ENCODE measurements around the gene ERCC6L2. TPM values are rescaled to one million over a fixed set of nuclear protein-coding genes. Genes with fewer than 3 reads are reported as not detected.

Gene ERCC6L2
- total and polyA plus RNA-seq, 2 experiments from 2014 or later, result 33.5 to 80.6 TPM

GRCh38 chr9:95845751-95846150 lies 29.7 kb upstream of the ERCC6L2 start:
- no peak for DNase-seq (ENCODE audit: low spot score)
- Histone ChIP-seq H3K36me3 (ENCODE audit: insufficient read depth) (no peaks in the 10 kb centered on the region), H3K27me3 (ENCODE audit: insufficient read depth) (no peaks in the 10 kb centered on the region), H2AFZ (no peak overlapping the region), H3K4me3 (no peak overlapping the region), H4K20me1 (replicated peaks; ENCODE audit: insufficient read depth) (no peaks in the 10 kb centered on the region), H3K27ac (ENCODE audit: low read depth) (no peak overlapping the region), H3K9me2 (ENCODE audit: insufficient read depth) (no peaks in the 10 kb centered on the region), H3K79me2 (replicated peaks; ENCODE audit: insufficient read depth) (no peaks in the 10 kb centered on the region), H3K4me1 (ENCODE audit: insufficient read depth) (peaks cover 8% of the 10 kb centered on the region), H3F3A (replicated peaks; ENCODE audit: low read depth) (no peaks in the 10 kb centered on the region), H3K4me2 (no peak overlapping the region)
- Mint-ChIP-seq H3K27me3 (ENCODE audit: insufficient read depth, low read depth, poor library complexity) (no peaks in the 10 kb centered on the region), H3K9me3 (peaks cover 9% of the 10 kb centered on the region), H3K4me3 (no peak overlapping the region), H3K27ac (no peak overlapping the region), H3K4me1 (peaks cover 6% of the 10 kb centered on the region; the same call in 2 of the 3 replicates), H3K36me3 (ENCODE audit: low read depth) (peaks cover 17% of the 10 kb centered on the region)
- no peak for ATAC-seq
- no peak for TF ChIP-seq EZH2phosphoT487 (IDR thresholded peaks at IDR 0.05; ENCODE audit: unreplicated experiment)
- TF ChIP-seq, protein P1, sequence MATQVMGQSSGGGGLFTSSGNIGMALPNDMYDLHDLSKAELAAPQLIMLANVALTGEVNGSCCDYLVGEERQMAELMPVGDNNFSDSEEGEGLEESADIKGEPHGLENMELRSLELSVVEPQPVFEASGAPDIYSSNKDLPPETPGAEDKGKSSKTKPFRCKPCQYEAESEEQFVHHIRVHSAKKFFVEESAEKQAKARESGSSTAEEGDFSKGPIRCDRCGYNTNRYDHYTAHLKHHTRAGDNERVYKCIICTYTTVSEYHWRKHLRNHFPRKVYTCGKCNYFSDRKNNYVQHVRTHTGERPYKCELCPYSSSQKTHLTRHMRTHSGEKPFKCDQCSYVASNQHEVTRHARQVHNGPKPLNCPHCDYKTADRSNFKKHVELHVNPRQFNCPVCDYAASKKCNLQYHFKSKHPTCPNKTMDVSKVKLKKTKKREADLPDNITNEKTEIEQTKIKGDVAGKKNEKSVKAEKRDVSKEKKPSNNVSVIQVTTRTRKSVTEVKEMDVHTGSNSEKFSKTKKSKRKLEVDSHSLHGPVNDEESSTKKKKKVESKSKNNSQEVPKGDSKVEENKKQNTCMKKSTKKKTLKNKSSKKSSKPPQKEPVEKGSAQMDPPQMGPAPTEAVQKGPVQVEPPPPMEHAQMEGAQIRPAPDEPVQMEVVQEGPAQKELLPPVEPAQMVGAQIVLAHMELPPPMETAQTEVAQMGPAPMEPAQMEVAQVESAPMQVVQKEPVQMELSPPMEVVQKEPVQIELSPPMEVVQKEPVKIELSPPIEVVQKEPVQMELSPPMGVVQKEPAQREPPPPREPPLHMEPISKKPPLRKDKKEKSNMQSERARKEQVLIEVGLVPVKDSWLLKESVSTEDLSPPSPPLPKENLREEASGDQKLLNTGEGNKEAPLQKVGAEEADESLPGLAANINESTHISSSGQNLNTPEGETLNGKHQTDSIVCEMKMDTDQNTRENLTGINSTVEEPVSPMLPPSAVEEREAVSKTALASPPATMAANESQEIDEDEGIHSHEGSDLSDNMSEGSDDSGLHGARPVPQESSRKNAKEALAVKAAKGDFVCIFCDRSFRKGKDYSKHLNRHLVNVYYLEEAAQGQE (IDR thresholded peaks at IDR 0.05; ENCODE audit: unreplicated experiment), result no peak
- TF ChIP-seq CTCF (conservative IDR thresholded peaks at IDR 0.05; ENCODE audit: low read depth in 2 of 2), result no peak
- no peak for TF ChIP-seq EZH2 (IDR thresholded peaks at IDR 0.05; ENCODE audit: low read depth, unreplicated experiment)
- TF ChIP-seq ETS1 (IDR thresholded peaks at IDR 0.05), result no peak
- no peak for TF ChIP-seq CREB1 (CRISPR knock-in tag; IDR thresholded peaks at IDR 0.05; ENCODE audit: low read depth)
- no peak for TF ChIP-seq POLR2AphosphoS5 (IDR thresholded peaks at IDR 0.05; ENCODE audit: low read depth)
- no peak for TF ChIP-seq JUNB (IDR thresholded peaks at IDR 0.05; ENCODE audit: unreplicated experiment)
- TF ChIP-seq ZNF114 (CRISPR knock-in tag; IDR thresholded peaks at IDR 0.05), result no peak
- no peak for TF ChIP-seq NANOG (IDR thresholded peaks at IDR 0.05; ENCODE audit: borderline replicate concordance)
- TF ChIP-seq STAT1 (IDR thresholded peaks at IDR 0.05; ENCODE audit: unreplicated experiment), result no peak
- TF ChIP-seq, protein P2, sequence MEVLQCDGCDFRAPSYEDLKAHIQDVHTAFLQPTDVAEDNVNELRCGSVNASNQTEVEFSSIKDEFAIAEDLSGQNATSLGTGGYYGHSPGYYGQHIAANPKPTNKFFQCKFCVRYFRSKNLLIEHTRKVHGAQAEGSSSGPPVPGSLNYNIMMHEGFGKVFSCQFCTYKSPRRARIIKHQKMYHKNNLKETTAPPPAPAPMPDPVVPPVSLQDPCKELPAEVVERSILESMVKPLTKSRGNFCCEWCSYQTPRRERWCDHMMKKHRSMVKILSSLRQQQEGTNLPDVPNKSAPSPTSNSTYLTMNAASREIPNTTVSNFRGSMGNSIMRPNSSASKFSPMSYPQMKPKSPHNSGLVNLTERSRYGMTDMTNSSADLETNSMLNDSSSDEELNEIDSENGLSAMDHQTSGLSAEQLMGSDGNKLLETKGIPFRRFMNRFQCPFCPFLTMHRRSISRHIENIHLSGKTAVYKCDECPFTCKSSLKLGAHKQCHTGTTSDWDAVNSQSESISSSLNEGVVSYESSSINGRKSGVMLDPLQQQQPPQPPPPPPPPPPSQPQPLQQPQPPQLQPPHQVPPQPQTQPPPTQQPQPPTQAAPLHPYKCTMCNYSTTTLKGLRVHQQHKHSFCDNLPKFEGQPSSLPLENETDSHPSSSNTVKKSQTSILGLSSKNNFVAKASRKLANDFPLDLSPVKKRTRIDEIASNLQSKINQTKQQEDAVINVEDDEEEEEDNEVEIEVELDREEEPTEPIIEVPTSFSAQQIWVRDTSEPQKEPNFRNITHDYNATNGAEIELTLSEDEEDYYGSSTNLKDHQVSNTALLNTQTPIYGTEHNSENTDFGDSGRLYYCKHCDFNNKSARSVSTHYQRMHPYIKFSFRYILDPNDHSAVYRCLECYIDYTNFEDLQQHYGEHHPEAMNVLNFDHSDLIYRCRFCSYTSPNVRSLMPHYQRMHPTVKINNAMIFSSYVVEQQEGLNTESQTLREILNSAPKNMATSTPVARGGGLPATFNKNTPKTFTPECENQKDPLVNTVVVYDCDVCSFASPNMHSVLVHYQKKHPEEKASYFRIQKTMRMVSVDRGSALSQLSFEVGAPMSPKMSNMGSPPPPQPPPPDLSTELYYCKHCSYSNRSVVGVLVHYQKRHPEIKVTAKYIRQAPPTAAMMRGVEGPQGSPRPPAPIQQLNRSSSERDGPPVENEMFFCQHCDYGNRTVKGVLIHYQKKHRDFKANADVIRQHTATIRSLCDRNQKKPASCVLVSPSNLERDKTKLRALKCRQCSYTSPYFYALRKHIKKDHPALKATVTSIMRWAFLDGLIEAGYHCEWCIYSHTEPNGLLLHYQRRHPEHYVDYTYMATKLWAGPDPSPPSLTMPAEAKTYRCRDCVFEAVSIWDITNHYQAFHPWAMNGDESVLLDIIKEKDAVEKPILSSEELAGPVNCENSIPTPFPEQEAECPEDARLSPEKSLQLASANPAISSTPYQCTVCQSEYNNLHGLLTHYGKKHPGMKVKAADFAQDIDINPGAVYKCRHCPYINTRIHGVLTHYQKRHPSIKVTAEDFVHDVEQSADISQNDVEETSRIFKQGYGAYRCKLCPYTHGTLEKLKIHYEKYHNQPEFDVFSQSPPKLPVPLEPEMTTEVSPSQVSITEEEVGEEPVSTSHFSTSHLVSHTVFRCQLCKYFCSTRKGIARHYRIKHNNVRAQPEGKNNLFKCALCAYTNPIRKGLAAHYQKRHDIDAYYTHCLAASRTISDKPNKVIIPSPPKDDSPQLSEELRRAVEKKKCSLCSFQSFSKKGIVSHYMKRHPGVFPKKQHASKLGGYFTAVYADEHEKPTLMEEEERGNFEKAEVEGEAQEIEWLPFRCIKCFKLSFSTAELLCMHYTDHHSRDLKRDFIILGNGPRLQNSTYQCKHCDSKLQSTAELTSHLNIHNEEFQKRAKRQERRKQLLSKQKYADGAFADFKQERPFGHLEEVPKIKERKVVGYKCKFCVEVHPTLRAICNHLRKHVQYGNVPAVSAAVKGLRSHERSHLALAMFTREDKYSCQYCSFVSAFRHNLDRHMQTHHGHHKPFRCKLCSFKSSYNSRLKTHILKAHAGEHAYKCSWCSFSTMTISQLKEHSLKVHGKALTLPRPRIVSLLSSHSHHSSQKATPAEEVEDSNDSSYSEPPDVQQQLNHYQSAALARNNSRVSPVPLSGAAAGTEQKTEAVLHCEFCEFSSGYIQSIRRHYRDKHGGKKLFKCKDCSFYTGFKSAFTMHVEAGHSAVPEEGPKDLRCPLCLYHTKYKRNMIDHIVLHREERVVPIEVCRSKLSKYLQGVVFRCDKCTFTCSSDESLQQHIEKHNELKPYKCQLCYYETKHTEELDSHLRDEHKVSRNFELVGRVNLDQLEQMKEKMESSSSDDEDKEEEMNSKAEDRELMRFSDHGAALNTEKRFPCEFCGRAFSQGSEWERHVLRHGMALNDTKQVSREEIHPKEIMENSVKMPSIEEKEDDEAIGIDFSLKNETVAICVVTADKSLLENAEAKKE (CRISPR knock-in tag; IDR thresholded peaks at IDR 0.05), result no peak
- TF ChIP-seq ZNF331 (CRISPR knock-in tag; IDR thresholded peaks at IDR 0.05; ENCODE audit: low read depth), result no peak
